Measurements from ENCODE around the gene SCAMP2.
"Not testable (repeated sequence)": the region's sequence is repeated elsewhere in the genome, so short reads cannot be mapped to it uniquely, and the experiment has no call there.

The SCAMP2 gene

DNA sequence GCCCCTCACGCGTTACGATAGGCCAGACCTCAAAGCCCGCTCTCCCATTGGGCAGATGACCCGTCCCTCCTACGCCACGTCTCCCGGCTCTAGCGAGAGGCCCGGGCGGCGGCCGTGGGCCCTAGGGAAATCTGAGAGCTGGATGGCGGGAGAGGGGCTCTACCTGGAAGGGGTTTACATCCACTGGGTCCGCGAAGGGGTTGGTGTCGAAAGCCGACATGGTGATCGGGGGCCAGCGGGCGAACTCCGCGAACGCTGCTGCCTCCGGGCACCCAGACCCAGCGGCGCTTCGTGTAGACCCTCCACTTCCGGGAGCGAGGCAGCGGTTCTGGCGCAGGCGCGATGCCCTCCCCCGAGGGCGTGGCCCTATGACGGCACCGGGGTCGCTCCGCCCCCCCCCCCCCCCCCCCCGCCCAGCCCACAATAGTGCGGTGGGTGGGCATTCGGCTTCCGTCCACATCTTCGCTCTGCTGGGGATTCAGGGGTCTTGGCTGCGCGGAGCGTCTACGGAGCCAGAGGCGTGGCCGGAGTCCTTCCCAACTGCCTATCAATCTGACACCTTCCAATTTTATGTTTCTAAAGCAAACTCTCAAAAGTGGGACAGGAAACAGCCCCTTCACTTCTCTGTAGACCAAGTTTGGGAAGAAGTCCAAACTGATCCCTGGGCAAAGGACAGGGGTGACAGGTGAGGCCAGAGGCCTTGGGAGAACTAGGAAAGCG lies at the start of gene SCAMP2:
Gene SCAMP2, minus strand, starts transcription at position 330 of the 720 bp plus-strand sequence. Its CDS starts 110 bp downstream, at position 220.
- Histone ChIP-seq H3K4me3 (peak within 1 kb of the TSS; percentile 42 to 73 (median 62)), H3K27ac (peak within 1 kb of the TSS; percentile 80 to 98 (median 93))

GRCh38 chr15:74920456-74920855 lies 47.3 kb upstream of the SCAMP2 start:
- no peak overlapping the region for H3K4me3 ChIP-seq
- no peak overlapping the region for H3K27ac ChIP-seq

DNA sequence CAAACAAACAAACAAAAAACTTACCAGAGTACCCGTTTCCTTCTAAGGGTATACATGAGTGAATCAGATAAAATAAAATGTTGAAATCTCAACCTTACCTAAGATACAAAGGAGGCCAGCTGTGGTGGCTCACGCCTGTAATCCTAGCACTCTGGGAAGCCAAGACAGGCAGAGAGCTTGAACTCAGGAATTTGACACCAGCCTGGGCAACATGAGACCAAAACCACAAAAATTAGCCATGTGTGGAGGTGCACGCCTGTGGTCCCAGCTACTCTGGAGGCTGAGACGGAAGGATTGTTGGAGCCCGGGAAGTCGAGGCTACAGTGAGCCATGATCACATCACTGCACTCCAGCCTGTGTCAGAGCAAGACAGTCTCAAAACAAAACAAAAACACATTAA lies 44.5 kb upstream of the SCAMP2 start:
- no peak overlapping the region for H3K4me3 ChIP-seq
- H3K27ac ChIP-seq = no peak overlapping the region

DNA sequence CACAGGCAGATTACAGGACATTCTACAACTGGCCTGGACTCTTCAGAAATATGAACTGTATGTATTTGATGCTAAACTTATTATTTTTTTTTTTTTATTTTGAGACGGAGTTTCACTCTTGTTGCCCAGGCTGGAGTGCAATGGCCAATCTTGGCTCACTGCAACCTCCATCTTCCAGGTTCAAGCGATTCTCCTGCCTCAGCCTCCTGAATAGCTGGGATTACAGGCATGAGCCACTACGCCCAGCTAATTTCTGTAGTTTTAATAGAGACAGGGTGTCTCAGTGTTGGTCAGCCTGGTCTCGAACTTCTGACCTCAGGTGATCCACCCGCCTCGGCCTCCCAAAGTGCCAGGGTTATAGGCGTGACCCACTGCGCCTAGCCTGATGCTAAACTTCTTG lies 40.6 kb upstream of the SCAMP2 start:
- H3K27ac ChIP-seq = not testable (repeated sequence)

GRCh38 chr15:74913041-74913440 lies 39.9 kb upstream of the SCAMP2 start:
- no peak overlapping the region for H3K4me3 ChIP-seq
- H3K27ac ChIP-seq = no peak overlapping the region

More for the DNA sequence above, 40.6 kb upstream of the SCAMP2 start:
- not testable (repeated sequence) for H3K4me3 ChIP-seq

- no peak overlapping the region for H3K27ac ChIP-seq
- no peak overlapping the region for H3K4me3 ChIP-seq
Observed at GRCh38 chr15:74908635-74909034, 35.5 kb upstream of the SCAMP2 start.

DNA sequence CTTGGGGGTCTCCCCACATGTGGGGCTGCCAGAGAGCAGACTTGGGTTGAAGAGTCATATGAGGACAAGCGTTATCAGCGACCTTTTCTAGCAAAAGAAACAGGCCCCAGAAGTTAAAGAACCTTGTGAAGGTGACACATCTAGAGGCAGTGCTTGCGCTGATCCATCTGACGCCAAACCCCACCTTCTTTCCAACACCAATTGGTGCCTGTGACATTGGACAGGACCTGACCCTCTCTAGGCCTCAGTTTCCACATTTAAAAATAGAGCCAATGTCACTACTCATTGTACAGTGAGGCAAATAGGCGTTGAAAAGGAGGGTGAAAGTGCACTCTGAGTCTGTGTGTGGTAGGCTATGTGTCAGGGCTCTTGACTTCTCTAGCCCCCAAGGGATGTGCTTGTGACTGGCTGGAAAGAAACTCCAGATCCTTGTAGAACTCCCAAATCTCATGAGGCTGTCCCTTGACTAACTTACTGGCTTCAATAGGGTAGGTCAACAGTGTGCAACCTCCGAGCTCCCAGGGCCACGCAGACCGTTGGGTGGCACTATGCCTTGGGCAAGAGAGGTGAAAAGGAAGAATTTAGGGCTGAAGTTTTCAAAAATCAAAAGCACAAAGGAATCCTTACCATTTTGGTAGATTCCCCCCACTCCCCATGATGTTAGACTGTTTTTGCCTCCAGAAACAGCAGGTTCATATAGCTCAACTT lies 34.2 kb upstream of the SCAMP2 start:
- peak overlapping the region in 20 of 21 experiments; percentile 84 to 99 (median 96) for H3K27ac ChIP-seq
- peak overlapping the region; percentile 64 to 94 (median 88) for H3K4me3 ChIP-seq

DNA sequence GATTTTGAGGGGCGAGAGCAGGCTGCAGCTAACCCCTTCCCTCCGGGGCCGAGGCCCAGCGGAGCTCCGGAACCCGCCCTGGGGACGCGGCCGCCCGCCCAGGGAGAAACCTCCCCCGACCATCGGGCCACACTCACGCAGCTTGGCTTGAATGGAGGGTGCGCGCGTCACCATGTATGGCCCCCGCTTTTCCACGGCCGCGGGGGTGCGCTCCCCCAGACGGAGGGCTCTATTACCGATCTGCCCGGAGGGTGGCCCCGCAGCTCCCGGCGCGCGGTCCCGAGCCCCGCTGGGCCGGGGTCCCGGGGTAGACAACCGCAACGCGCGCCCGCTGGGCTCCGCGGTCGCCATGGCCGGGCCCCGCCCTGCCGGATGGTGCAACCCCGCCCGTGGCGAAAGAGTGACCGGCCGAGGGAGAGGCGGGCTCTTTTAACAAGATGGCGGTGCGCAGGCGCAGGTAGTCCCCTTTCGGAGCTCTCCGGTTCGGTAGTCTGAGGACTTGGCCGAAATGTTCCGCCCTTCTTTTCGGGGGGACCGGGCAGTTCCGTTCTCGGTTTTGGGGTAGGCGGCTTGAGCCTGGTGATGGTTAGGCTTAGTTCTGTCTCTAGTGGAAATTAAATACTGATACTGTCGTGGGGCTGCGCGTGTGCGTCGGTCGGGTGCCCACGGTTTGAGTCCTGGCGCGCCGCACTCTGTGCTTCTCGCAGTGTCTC lies 33.4 kb upstream of the SCAMP2 start, which contains the start of gene FAM219B:
Gene FAM219B, minus strand, starts transcription at position 402 of the 713 bp plus-strand sequence. Its CDS starts 51 bp downstream, at position 351.
- peak within 1 kb of the TSS; percentile 64 to 94 (median 88) for H3K4me3 ChIP-seq

GRCh38 chr15:74906067-74906449 lies 32.9 kb upstream of the SCAMP2 start:
- H3K4me3 ChIP-seq = peak overlapping the region; percentile 64 to 94 (median 88)

More for the DNA sequence above, 33.4 kb upstream of the SCAMP2 start, which contains the start of gene FAM219B:
- peak within 1 kb of the TSS; percentile 84 to 99 (median 96) for H3K27ac ChIP-seq

DNA sequence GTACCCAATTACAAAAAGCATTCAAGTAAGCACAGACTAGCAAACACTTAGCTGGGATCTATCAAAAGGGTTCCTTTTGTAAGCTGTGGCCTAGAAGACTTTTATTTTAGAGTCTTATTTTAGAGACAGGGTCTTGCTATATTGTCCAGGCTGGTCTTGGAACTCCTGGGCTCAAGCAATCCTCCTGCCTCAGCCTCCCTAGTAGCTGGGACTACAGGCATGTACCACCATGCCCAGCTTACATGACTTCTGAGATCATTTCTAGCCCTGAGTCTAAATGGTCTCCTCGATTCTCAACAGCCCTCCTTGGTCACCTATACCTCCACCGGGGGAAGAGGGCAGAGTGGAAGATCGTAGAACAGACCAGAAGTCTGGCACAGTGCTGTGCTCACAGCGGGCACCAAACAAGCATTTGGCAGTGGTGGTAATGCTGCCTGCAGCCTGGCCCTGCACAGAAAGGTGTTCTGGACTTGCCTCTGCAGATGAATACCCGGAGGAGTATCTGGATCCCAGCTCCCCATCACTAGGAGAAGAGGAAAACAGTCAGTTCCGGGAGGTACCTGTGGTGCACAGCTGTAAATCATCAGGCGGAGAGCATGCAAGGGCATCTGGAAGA lies 31.1 kb upstream of the SCAMP2 start:
- Histone ChIP-seq H3K27ac (peak overlapping the region in 2 of 21 experiments; percentile 0 to 90), H3K4me3 (no peak overlapping the region)

More at GRCh38 chr15:74906067-74906449, 32.9 kb upstream of the SCAMP2 start:
- peak overlapping the region; percentile 84 to 99 (median 96) for H3K27ac ChIP-seq

GRCh38 chr15:74903676-74904075 lies 30.5 kb upstream of the SCAMP2 start:
- Histone ChIP-seq H3K27ac (peak overlapping the region in 1 of 21 experiments; percentile 0), H3K4me3 (no peak overlapping the region)

GRCh38 chr15:74902295-74903075 lies 29.3 kb upstream of the SCAMP2 start:
- H3K27ac ChIP-seq = peak overlapping the region in 9 of 21 experiments; percentile 8 to 62 (median 30)

GRCh38 chr15:74901612-74902063 lies 28.5 kb upstream of the SCAMP2 start:
- Histone ChIP-seq H3K27ac (peak overlapping the region in 11 of 21 experiments; percentile 5 to 70 (median 47)), H3K4me3 (no peak overlapping the region)

More at GRCh38 chr15:74902295-74903075, 29.3 kb upstream of the SCAMP2 start:
- H3K4me3 ChIP-seq = no peak overlapping the region

DNA sequence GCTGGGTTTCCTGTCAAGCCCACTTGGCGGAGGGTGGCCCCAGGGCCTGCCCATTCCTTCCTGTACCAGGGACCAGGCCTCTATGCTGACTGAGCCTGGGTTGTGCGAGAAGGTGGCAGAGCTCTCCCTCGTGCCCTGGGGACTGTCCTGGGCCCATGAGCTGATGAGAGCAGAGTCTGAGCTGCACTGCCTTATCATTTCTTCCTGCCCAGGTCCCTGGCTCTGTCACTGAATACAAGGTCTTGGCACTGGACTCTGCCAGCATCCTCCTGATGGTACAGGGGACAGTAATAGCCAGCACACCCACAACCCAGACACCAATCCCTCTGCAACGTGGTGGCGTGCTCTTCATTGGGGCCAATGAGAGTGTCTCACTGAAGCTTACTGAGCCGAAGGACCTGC lies 24.1 kb upstream of the SCAMP2 start:
- peak overlapping the region in 1 of 21 experiments; percentile 12 for H3K27ac ChIP-seq

DNA sequence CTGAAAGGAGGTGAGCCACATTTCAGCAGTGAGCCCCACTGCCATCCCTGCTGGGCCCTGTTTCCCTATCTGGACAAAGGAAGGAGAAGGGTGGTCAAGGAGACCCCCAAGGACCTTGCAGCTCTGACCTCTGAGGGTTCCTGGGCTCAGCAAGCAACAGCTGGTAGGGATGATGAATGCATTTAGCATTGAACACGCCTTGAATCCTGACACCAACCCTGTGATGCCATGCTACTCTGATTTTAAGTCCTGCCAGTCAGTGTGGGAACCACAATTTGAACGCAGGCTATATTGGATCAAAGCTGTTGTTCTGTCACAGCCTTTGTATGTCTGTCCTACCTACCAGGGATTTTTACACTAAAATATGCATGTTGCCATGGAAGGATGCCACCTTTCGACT lies 23.2 kb upstream of the SCAMP2 start:
- Histone ChIP-seq H3K4me3 (no peak overlapping the region), H3K27ac (peak overlapping the region in 1 of 21 experiments; percentile 16)

More for the DNA sequence above, 24.1 kb upstream of the SCAMP2 start:
- H3K4me3 ChIP-seq = no peak overlapping the region

DNA sequence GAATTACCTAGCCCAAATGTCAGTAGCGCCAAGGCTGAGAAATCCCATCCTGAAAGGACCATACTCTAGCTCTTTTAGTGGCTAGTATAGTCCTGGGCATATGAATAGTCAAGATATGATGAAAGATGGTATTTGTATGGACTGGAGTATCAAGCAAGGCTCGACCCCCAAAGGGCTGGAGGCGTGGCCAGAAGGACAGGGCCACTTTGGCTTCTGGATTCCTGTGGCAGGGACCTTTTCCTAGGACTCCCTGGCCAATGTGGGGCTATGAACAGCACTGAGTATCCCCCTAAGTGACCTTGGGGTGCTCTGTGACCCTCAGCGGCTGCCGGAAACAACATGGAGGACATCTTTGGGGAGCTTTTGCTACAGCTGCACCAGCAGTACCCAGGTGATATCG lies 22.7 kb upstream of the SCAMP2 start:
- Histone ChIP-seq H3K27ac (no peak overlapping the region), H3K4me3 (no peak overlapping the region)

- peak overlapping the region in 1 of 21 experiments; percentile 36 for H3K27ac ChIP-seq
- not testable (repeated sequence) for H3K4me3 ChIP-seq
Observed at GRCh38 chr15:74894383-74894782, 21.2 kb upstream of the SCAMP2 start.

DNA sequence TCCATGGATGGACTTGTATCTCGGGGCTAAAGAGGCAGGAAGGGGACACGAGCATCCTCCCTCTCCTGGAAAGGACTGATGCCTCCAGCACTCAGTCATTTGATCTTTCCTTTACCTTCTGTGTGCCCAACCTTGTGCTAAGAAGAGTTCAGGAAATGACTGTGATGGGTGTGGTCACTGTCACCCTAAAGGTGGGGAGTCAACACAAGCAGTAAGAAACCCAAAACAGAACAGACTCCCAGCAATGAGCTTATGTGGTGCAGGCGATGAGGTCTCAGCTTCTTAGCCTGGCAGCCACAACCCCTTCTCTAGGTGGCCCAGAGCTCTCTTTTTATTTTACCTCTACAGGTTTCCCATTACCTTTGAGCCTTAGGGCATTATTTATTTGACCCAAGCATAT lies 20.5 kb upstream of the SCAMP2 start:
- Histone ChIP-seq H3K4me3 (no peak overlapping the region), H3K27ac (peak overlapping the region in 5 of 21 experiments; percentile 24 to 75 (median 31))
